ENCODE data around the gene SIT1.

- TF ChIP-seq CEBPB (IDR thresholded peaks at IDR 0.05) = no peak
- no peak for TF ChIP-seq CTCF (IDR thresholded peaks at IDR 0.05)
- no peak for TF ChIP-seq ZFP36 (IDR thresholded peaks at IDR 0.05; ENCODE audit: borderline replicate concordance, partially characterized antibody)
- no peak for TF ChIP-seq RCOR1 (IDR thresholded peaks at IDR 0.05; ENCODE audit: low read depth, low read length)
- no peak for TF ChIP-seq ELK1 (IDR thresholded peaks at IDR 0.05; ENCODE audit: low read depth, low read length)
Measured at GRCh38 chr9:35608221-35608620, 42.5 kb downstream of the SIT1 start.
